ENCODE results near the gene CDK9. TPM values are rescaled to one million over a fixed set of nuclear protein-coding genes. Genes with fewer than 3 reads are reported as not detected.

Gene CDK9
- total and polyA plus RNA-seq, 2 experiments from 2014 or later: 58.5 to 84.3 TPM

DNA sequence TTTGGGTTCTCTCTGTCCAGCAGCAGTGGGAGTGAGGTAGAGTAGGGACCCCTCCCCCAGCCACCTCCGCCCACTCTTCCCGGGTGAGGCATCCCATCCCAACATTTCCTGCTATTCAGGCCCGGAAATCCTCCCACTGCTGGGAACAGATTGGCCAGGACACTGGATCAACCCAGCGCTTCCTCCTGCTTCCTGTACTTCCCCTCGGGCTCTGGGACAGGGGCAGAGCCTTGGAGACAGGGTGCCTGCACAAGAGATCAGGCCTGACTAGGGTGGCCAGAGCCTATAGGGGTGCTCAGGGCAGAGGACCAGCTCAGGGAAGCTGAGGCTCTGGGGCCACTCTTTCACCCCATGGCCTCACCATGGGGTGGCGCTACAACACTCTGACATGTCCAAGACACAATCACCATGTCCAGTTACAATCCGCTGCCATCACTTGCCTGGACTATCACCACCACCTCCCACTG is 21.9 kb upstream of the CDK9 start (continued):
- TF ChIP-seq, protein P1, sequence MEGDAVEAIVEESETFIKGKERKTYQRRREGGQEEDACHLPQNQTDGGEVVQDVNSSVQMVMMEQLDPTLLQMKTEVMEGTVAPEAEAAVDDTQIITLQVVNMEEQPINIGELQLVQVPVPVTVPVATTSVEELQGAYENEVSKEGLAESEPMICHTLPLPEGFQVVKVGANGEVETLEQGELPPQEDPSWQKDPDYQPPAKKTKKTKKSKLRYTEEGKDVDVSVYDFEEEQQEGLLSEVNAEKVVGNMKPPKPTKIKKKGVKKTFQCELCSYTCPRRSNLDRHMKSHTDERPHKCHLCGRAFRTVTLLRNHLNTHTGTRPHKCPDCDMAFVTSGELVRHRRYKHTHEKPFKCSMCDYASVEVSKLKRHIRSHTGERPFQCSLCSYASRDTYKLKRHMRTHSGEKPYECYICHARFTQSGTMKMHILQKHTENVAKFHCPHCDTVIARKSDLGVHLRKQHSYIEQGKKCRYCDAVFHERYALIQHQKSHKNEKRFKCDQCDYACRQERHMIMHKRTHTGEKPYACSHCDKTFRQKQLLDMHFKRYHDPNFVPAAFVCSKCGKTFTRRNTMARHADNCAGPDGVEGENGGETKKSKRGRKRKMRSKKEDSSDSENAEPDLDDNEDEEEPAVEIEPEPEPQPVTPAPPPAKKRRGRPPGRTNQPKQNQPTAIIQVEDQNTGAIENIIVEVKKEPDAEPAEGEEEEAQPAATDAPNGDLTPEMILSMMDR (conservative IDR thresholded peaks at IDR 0.05; ENCODE audit: low read depth in 2 of 2): peak; percentile 66 to 97
- TF ChIP-seq JUNB (IDR thresholded peaks at IDR 0.05; ENCODE audit: unreplicated experiment) (no peak), NANOG (IDR thresholded peaks at IDR 0.05; ENCODE audit: borderline replicate concordance) (no peak)

GRCh38 chr9:127765418-127765817 is 20.4 kb upstream of the CDK9 start:
- H3K27me3 Mint-ChIP-seq (ENCODE audit: insufficient read depth, low read depth, poor library complexity): peaks cover 23% of the 10 kb centered on the region
- no peak overlapping the region; the same call in 2 of the 3 replicates for H3K4me3 Mint-ChIP-seq
- H3K27ac Mint-ChIP-seq: no peak overlapping the region

GRCh38 chr9:127767410-127767809 is 18.4 kb upstream of the CDK9 start:
- Mint-ChIP-seq H3K27ac (no peak overlapping the region), H3K4me3 (no peak overlapping the region; the same call in 2 of the 3 replicates), H3K4me1 (peaks cover 49% of the 10 kb centered on the region), H3K27me3 (ENCODE audit: insufficient read depth, low read depth, poor library complexity) (peaks cover 19% of the 10 kb centered on the region), H3K36me3 (ENCODE audit: low read depth) (no peaks in the 10 kb centered on the region; the same call in 2 of the 3 replicates), H3K9me3 (no peaks in the 10 kb centered on the region)
- Histone ChIP-seq H3F3A (replicated peaks; ENCODE audit: low read depth) (peaks cover 13% of the 10 kb centered on the region; the same call in 1 of the 2 replicates), H3K4me1 (ENCODE audit: insufficient read depth) (peaks cover 23% of the 10 kb centered on the region), H4K20me1 (replicated peaks; ENCODE audit: insufficient read depth) (no peaks in the 10 kb centered on the region), H3K27me3 (ENCODE audit: insufficient read depth) (no peaks in the 10 kb centered on the region), H3K27ac (ENCODE audit: low read depth) (no peak overlapping the region), H3K79me2 (replicated peaks; ENCODE audit: insufficient read depth) (no peaks in the 10 kb centered on the region), H3K36me3 (ENCODE audit: insufficient read depth) (no peaks in the 10 kb centered on the region), H3K4me3 (no peak overlapping the region), H3K4me2 (no peak overlapping the region), H2AFZ (no peak overlapping the region), H3K9me2 (ENCODE audit: insufficient read depth) (no peaks in the 10 kb centered on the region)
- no peak for DNase-seq (ENCODE audit: low spot score)
- no peak for TF ChIP-seq POLR2AphosphoS5 (IDR thresholded peaks at IDR 0.05; ENCODE audit: low read depth)
- no peak for TF ChIP-seq ZNF114 (CRISPR knock-in tag; IDR thresholded peaks at IDR 0.05)
- TF ChIP-seq, protein P2, sequence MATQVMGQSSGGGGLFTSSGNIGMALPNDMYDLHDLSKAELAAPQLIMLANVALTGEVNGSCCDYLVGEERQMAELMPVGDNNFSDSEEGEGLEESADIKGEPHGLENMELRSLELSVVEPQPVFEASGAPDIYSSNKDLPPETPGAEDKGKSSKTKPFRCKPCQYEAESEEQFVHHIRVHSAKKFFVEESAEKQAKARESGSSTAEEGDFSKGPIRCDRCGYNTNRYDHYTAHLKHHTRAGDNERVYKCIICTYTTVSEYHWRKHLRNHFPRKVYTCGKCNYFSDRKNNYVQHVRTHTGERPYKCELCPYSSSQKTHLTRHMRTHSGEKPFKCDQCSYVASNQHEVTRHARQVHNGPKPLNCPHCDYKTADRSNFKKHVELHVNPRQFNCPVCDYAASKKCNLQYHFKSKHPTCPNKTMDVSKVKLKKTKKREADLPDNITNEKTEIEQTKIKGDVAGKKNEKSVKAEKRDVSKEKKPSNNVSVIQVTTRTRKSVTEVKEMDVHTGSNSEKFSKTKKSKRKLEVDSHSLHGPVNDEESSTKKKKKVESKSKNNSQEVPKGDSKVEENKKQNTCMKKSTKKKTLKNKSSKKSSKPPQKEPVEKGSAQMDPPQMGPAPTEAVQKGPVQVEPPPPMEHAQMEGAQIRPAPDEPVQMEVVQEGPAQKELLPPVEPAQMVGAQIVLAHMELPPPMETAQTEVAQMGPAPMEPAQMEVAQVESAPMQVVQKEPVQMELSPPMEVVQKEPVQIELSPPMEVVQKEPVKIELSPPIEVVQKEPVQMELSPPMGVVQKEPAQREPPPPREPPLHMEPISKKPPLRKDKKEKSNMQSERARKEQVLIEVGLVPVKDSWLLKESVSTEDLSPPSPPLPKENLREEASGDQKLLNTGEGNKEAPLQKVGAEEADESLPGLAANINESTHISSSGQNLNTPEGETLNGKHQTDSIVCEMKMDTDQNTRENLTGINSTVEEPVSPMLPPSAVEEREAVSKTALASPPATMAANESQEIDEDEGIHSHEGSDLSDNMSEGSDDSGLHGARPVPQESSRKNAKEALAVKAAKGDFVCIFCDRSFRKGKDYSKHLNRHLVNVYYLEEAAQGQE (IDR thresholded peaks at IDR 0.05; ENCODE audit: unreplicated experiment): no peak
- TF ChIP-seq ZNF331 (CRISPR knock-in tag; IDR thresholded peaks at IDR 0.05; ENCODE audit: low read depth): no peak
- TF ChIP-seq JUNB (IDR thresholded peaks at IDR 0.05; ENCODE audit: unreplicated experiment): no peak
- no peak for TF ChIP-seq ETS1 (IDR thresholded peaks at IDR 0.05)
- no peak for ATAC-seq

More at GRCh38 chr9:127765418-127765817, 20.4 kb upstream of the CDK9 start:
- Histone ChIP-seq H3K9me2 (ENCODE audit: insufficient read depth) (no peaks in the 10 kb centered on the region), H3K27me3 (ENCODE audit: insufficient read depth) (no peaks in the 10 kb centered on the region), H3K4me3 (no peak overlapping the region), H3K4me2 (no peak overlapping the region), H3F3A (replicated peaks; ENCODE audit: low read depth) (peaks cover 10% of the 10 kb centered on the region; the same call in 1 of the 2 replicates), H2AFZ (no peak overlapping the region), H4K20me1 (replicated peaks; ENCODE audit: insufficient read depth) (no peaks in the 10 kb centered on the region), H3K36me3 (ENCODE audit: insufficient read depth) (no peaks in the 10 kb centered on the region), H3K4me1 (ENCODE audit: insufficient read depth) (peaks cover 24% of the 10 kb centered on the region), H3K27ac (ENCODE audit: low read depth) (no peak overlapping the region), H3K79me2 (replicated peaks; ENCODE audit: insufficient read depth) (no peaks in the 10 kb centered on the region)
- ATAC-seq: no peak
- DNase-seq (ENCODE audit: low spot score): no peak
- TF ChIP-seq, protein P1 (conservative IDR thresholded peaks at IDR 0.05; ENCODE audit: low read depth in 2 of 2): no peak
- TF ChIP-seq NANOG (IDR thresholded peaks at IDR 0.05; ENCODE audit: borderline replicate concordance) (no peak), EZH2 (IDR thresholded peaks at IDR 0.05; ENCODE audit: low read depth, unreplicated experiment) (no peak), ZNF331 (CRISPR knock-in tag; IDR thresholded peaks at IDR 0.05; ENCODE audit: low read depth) (no peak), JUNB (IDR thresholded peaks at IDR 0.05; ENCODE audit: unreplicated experiment) (no peak)
- Mint-ChIP-seq H3K9me3 (no peaks in the 10 kb centered on the region), H3K36me3 (ENCODE audit: low read depth) (no peaks in the 10 kb centered on the region; the same call in 2 of the 3 replicates), H3K4me1 (peaks cover 51% of the 10 kb centered on the region)
